ENCODE measurements around the gene CER1. TPM values are rescaled to one million over a fixed set of nuclear protein-coding genes. Genes with fewer than 3 reads are reported as not detected.

Gene CER1
- total and polyA plus RNA-seq, 9 of the 15 experiments (the other 6 are each of a cell fraction or from before 2014, with no cell fraction given): not detected

DNA sequence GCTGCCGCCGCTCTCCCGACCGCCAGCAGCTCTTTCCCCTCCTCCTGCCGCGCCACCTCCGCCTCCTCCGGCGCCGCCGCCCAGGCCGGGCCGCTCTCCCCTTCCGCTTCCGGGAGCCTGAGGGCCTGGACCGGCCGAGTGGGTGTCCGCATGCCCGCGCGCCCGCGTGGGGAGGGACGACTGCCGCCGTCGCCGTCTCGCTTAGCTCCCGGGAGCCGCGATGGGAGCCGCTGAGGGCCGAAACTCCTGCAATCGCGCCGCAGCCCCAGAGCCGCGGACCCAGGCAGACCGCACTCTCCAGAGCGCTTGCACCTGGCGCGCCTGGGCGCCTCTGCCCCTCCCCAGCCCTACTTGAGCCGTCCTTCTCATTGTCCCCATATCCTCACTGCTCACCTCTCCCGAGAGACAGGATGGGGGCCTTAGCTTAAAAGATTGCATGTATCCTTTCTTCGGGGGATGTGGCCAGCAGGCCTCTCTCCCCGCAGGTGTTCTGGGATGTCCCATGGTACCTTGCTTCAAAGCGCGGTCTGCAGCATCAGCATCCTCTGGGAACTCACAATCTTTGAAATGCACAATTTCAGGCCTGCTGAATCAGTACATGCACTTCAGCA lies 29.2 kb downstream of the CER1 start, which contains the start of gene ZDHHC21 (continued):
- TF ChIP-seq, protein P1, sequence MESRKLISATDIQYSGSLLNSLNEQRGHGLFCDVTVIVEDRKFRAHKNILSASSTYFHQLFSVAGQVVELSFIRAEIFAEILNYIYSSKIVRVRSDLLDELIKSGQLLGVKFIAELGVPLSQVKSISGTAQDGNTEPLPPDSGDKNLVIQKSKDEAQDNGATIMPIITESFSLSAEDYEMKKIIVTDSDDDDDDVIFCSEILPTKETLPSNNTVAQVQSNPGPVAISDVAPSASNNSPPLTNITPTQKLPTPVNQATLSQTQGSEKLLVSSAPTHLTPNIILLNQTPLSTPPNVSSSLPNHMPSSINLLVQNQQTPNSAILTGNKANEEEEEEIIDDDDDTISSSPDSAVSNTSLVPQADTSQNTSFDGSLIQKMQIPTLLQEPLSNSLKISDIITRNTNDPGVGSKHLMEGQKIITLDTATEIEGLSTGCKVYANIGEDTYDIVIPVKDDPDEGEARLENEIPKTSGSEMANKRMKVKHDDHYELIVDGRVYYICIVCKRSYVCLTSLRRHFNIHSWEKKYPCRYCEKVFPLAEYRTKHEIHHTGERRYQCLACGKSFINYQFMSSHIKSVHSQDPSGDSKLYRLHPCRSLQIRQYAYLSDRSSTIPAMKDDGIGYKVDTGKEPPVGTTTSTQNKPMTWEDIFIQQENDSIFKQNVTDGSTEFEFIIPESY (CRISPR knock-in tag; IDR thresholded peaks at IDR 0.05): peak; percentile 76
- TF ChIP-seq SMARCA4 (IDR thresholded peaks at IDR 0.05) (no peak), DMBX1 (CRISPR knock-in tag; IDR thresholded peaks at IDR 0.05; ENCODE audit: borderline replicate concordance) (no peak), NONO (IDR thresholded peaks at IDR 0.05; ENCODE audit: low read depth in 2 of 2, low read length in 1 of 2) (peak in 1 of 2 experiments; percentile 30; a peak in 1 of 4 replicates), HSF4 (CRISPR knock-in tag; IDR thresholded peaks at IDR 0.05; ENCODE audit: borderline replicate concordance) (no peak), SMARCC2 (IDR thresholded peaks at IDR 0.05; ENCODE audit: low read depth) (no peak), HNRNPK (IDR thresholded peaks at IDR 0.05; ENCODE audit: low read depth, low read length, poor library complexity, severe bottlenecking) (no peak), VEZF1 (CRISPR knock-in tag; IDR thresholded peaks at IDR 0.05) (peak; percentile 26; the same call in 1 of the 2 replicates), SIN3B (IDR thresholded peaks at IDR 0.05; ENCODE audit: low read depth) (no peak), ZNF140 (CRISPR knock-in tag; IDR thresholded peaks at IDR 0.05) (no peak), ZNF583 (CRISPR knock-in tag; IDR thresholded peaks at IDR 0.05) (no peak), PCBP1 (IDR thresholded peaks at IDR 0.05; ENCODE audit: low read depth, low read length, poor library complexity, severe bottlenecking) (peak; percentile 36), ATF3 (IDR thresholded peaks at IDR 0.05) (no peak), ATF3 (CRISPR knock-in tag; conservative IDR thresholded peaks at IDR 0.05) (no peak), PHF8 (IDR thresholded peaks at IDR 0.05; ENCODE audit: borderline replicate concordance, low read length) (peak; percentile 53; the same call in 1 of the 2 replicates), POLR2G (IDR thresholded peaks at IDR 0.05; ENCODE audit: low read depth, low read length) (peak; percentile 82), SETDB1 (IDR thresholded peaks at IDR 0.05; ENCODE audit: low read length) (no peak)

All from K562 (cell line).